Measurements from ENCODE around the gene FILIP1.

The FILIP1 gene
- total RNA-seq = 0 to 0.09 (median 0) reads per million in 4 experiments

DNA sequence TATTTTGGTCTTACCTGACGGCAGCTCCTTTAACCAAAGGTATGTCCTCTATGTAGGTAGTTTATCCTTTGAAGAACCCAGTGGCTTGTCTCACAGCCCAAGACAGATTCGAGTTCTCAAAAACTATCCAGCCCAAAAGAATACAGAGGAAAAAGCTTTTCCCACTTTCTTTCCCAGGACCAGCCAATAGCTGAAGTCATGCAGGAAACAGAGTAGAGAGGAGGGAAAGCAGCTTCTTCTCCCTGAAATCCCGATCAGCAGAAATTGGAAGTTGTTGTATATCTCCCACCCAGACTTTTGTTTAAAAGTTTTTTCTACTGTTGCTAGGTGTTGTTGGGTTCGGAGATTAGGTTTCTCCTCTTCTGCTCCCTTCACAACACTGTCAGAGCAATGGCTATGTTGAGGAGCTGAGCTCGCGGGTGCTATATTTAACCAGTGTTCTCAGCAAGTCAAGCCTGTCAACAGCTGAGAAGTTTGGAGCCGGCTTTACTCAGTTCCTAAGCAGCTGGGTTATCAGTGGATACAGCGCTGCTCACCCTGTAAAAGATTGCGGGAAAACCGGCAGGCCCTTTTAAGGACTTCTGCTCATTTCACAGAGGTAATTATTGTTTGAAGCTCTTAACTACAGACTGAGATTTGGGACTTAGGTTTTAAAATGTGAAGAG is at the start of gene FILIP1:
TSS of gene FILIP1 (minus strand) at position 401 of the 665 bp plus-strand sequence. CDS start 78,828 bp downstream, outside the sequence.
- DNase-seq = no peak

DNA sequence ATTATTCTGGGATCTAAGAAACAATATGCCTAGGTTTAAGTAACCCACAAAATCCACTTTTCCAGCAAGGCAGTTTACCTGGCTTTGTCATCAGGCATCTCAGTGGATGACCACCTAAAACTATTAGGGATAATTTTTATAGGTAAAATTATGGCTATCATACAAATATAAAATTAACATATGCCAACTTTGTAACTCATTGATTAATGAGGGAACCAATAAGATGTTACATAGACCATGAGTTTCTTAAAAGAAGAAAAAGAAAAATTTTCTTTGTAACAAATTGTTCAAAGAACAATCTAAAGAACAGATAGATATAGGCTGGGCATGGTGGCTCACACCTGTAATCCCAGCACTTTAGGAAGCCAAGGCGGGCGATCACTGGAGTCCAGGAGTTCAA is 49.7 kb upstream of the FILIP1 start:
- DNase-seq = no peak

DNA sequence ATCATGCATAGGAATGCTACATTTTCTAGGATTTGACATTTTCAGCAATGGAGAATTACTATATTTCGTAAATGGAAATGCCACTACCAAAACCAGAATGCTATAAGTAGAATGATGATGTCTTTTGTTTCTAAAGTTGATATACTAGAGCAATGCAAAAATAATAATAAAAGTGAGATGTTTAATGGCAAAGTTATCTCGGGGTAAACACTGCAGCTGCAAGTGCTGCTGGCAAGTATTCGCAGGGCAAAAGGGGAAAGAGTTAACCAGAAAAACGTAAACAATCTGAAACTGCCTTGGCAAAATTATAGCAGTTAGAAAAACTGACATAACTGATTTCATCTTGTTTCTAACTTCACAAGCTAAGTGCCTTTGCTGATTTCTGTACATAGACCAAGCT is 45.5 kb upstream of the FILIP1 start:
- no peak for DNase-seq

GRCh38 chr6:75532521-75532920 is 38.9 kb upstream of the FILIP1 start:
- no peak for DNase-seq

GRCh38 chr6:75531174-75531573 is 37.6 kb upstream of the FILIP1 start:
- no peak for DNase-seq

DNA sequence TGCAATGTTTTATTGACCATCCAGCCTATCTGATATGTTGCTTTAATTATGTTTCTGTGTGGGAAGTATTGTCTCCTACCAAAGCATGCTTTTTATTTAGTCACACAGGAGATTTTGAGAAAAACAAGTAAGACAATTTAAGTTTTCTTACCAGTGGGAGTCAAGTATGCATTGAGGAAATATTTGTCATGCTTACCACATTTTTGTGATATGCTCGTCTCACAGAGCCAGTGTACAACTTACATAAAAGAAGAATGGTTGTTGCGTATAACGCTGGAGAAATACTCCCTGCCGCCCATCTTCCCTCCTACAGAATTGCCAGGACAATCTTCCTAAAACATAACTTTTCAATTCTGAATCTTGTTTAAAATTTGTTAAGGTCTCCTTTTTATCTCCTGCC is 37.1 kb upstream of the FILIP1 start:
- DNase-seq = no peak

DNA sequence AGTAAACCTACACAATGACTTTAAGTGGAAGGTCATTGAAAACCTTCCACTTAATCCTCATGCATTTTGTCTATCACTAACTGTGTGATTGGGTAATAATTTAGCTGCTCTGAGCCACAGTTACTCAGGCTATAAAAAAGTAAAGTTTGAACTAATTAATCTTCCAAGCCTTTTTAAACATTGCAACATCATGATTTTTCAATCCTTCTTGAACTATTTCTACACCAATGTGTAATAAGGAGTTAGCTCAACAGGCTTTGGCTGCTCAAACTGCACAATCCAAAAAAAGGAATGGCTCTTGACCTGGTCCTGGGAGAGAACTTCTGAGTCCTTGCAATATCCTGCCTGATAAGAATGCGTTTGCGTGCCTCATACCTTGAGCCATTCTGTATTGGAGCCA is 34.8 kb upstream of the FILIP1 start:
- no peak for DNase-seq

DNA sequence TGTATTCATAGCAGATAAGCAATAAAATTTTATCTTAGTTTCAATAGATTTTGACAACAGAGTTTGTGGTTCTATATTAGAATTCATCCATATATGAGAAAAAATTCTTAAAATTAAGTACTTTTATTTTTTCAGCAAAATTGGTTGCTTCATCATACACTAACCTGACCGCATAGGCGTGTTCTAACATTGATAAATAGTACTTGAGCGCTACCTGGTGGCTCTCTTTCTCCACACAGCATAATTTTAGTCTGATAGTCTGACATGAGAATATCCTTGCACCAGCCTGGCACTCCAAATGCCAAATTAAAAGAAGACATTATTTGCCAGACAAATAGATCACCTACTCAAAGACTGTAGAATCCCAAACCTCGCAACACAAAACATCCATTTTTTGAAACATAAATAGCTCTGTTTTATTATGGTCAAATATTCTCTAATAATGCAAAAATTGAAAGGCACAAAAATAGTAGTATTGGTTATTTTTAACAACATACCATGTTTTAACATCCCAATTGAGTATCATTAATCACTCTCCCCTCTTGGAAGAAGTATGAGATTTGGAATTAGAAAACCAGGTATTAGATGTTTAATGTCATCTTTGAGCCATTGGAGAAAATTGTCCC is 33.0 kb upstream of the FILIP1 start:
- DNase-seq = peak; percentile 3

DNA sequence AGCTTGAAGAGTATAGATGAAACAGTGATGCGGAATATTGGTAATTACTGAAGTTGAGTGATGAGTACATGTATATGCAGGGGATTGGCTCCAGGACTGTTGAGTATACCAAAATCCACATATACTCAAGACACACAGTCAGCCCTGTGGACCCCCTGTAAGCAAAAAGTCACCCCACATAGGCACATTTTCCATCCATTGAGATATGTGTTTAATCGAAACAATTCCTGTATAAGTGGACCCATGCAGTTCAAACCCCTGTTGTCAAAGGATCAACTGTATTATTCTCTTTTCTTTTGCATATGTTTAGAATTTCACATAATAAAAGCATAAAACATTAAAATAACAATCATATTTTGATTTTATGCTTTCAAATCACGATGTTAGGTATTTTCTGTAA is 32.1 kb upstream of the FILIP1 start:
- DNase-seq = no peak

DNA sequence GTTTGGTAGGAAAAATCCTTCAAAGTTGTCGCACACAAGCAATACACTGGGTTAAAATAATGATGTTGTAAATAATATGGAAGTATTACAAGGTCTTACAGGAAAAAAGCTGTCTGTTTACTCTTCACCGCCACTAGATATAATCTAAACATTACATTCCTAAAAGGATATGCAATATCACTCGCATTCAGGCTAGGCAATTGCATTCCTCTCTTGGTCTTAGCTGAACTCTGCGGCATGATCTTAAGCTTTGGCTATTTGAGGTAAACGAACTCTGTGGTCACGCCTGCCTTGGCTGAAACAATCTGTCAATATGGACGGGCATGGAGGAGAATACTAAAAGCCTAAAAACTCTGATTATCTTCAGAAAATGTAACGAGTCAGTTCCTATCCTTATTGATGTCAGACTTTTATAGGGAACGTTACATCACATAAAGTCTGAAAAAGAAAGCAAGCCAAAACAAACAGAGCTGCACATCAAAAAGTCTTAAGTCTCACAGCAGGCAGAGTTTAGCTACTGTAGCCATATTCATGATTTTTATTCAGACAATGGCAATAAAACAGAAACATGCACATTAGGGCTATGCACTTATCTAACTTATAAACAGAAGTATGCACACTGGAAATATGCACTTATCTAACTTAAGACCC is 30.8 kb upstream of the FILIP1 start:
- no peak for DNase-seq

DNA sequence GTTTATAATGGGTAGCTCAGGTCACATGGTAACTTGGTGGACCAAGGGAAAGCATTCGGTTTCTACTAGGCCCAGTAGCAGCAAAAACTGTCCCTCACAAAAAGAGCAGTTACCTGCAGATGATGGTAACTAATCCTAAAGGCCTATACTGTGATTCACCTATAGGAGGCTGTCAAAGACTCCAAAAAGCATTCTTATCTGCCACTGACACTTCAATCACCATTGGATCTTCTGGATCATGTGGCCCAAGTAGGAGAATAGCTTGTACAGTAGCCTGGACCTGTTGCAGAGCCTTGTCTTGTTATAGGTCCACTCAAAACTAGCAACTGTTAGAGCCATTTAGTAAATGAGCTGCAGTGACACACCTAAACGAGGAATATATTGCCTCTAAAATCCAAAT is 23.2 kb upstream of the FILIP1 start:
- no peak for DNase-seq

DNA sequence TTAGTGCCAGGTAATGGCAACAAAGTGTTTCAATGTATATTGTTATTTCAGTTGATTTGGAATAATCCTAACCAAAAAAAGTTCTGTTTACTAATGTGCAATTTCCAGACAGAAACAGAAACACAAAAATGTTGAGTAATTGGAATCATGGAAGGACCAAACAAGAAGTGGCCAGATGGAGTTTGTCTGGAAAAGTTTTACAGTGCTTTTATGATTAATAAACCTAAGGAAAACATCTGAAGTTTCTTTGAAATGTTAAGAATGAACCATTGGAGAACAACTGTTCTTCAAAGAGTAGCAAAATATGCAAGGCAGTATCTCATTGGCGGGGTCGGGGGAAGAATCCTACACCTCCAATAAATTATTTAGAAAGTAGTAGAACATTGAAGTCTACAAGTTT is 19.0 kb upstream of the FILIP1 start:
- no peak for DNase-seq

DNA sequence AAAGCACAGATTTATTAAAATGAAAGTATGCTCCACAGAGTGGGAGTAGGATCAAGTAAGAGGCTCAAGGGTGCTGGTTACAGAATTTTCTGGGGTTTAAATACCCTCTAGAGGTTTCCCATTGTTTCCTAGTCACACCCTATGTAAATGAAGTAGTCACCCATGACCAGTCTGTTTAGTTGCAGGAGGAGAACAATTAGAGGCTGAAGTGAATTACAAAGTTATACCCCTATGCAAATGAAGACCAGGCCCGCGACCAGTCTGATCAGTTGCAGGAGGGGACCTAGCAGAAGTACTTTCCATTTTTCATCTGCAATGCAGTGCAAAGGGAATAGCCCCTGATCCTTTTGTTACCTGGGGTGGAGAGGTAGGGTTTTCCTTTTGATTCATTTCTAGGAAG is 11.8 kb upstream of the FILIP1 start:
- DNase-seq = no peak

- DNase-seq = no peak
Observed at GRCh38 chr6:75504465-75505222, 11.0 kb upstream of the FILIP1 start.

GRCh38 chr6:75503291-75503690 is 9.7 kb upstream of the FILIP1 start:
- no peak for DNase-seq

DNA sequence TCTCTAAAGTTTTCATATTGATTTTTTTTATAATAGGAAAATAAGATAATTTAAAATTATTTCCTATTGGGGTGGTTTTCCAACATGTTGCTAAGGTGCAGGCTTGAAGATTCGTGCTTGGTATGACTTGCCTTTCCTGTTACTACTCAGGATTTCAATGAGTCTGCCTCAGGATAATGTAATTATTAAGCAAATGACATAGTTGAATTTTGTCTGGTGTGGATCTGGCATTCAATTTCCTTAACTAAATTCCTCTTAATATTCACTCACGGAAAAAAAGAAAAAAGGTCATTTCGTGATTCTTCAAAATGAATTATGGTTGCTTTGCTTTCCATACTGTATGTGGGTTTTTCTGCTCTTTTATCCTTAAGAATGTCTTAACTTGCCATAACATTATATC is 9.3 kb upstream of the FILIP1 start:
- DNase-seq = no peak

DNA sequence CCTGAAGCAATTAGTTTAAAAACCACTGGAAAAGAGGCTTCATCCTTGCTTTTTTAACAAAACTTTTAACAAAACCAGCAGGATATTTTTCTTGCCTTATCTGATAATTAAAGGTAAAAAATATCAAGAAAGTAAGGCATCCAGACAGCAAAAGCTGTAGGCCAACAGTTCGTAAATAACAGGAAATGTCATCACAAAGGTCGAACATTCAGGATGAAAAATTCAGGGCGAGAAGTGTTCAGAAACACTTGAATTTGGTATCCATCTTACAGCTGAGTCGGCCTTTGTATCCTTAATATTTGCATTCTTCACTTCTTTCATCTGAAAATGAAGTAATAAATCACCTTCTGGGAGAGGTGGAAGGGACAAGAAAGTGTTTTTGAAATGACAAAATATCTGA is 8.2 kb upstream of the FILIP1 start:
- no peak for DNase-seq

- DNase-seq = no peak
Observed at GRCh38 chr6:75499640-75500039, 6.0 kb upstream of the FILIP1 start.

GRCh38 chr6:75498862-75499261 is 5.3 kb upstream of the FILIP1 start:
- no peak for DNase-seq

GRCh38 chr6:75497994-75498393 is 4.4 kb upstream of the FILIP1 start:
- DNase-seq = no peak

DNA sequence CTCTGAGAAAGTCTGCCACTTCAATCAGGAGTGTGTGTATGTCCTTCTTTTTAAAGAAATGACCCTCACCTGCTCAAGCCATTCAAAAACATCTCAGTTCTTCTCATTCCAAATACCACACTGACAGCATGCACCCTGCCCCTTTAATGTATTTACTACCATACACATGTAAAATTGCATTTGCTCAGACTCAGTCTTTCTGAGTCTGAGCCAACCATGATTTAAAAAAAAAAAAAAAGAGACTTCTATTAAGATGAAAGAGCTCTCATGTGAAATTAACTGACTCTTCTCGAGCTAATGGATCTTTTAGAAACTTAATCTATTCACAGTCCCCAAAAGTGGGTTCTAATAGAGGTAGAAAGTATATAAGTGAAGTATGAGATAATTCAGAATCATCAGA is 1.4 kb upstream of the FILIP1 start:
- no peak for DNase-seq

DNA sequence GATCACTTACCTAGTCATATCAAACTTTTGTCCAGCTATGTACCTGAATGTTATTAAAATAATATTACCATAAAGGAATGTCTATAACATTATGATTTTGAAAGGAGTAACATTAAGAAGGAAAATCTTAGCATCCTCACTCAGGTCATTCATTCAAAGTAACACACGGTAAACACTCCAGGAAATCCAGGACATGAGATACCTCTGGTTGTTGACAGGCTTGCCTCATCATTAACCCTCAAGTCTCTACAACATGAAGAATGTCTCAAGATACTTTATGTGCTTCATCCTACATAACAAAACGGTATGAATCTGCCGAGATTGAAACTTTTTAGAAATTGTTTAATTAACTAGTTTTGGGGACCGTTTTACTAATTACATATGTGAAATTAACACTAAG is 690 bp upstream of the FILIP1 start:
- DNase-seq = no peak

- DNase-seq = no peak
Observed at GRCh38 chr6:75492386-75493153, 1.0 kb downstream of the FILIP1 start.
